Upper lobe of right lung (tissue), 1 donor: ENCODE measurements around the gene METTL25B. TPM values are rescaled to one million over a fixed set of nuclear protein-coding genes. Genes with fewer than 3 reads are reported as not detected.

Experiments
- ATAC-seq: fragments of 200-7000 bp; cut with Tn5 transposase; one replicate; pipeline ENCODE4 v1.9.1; 2020; ENCODE audit warnings: mild to moderate bottlenecking, moderate library complexity
- DNase-seq: peaks from one replicate; pipeline ENCODE4 v3.0.0-alpha.2; 2020
- H3K27ac ChIP-seq: fragments of 200-600 bp; one replicate; pipeline ENCODE4 v1.8.0; 2022
- H3K27me3 ChIP-seq: fragments of 200-600 bp; one replicate; pipeline ENCODE4 v1.8.0; 2022; ENCODE audit warnings: mild to moderate bottlenecking
- H3K36me3 ChIP-seq: fragments of 200-600 bp; one replicate; pipeline ENCODE4 v1.8.0; 2022
- H3K4me1 ChIP-seq: fragments of 200-600 bp; one replicate; pipeline ENCODE4 v1.8.0; 2022
- H3K4me3 ChIP-seq: fragments of 200-600 bp; one replicate; pipeline ENCODE4 v1.8.0; 2022; ENCODE audit warnings: mild to moderate bottlenecking
- H3K9me3 ChIP-seq: fragments of 200-600 bp; one replicate; pipeline ENCODE4 v1.8.0; 2022
- intact Hi-C: fragments of 100-400 bp; cut with DNase I; formaldehyde crosslinking; loops from one replicate; pipeline ENCODE4 v1.11.0; 2022
- total RNA-seq: library from RNA; stranded (reverse); fragmentation: NEBNext Ultra II Directional; extraction: Animal tissue kit (Norgen Biotek cat#: 25700); gene quantifications from one replicate; pipeline ENCODE4 v1.2.1, GENCODE V29; 2021
- TF ChIP-seq, protein P1 (sequence below): fragments of 200-600 bp; IDR thresholded peaks from one replicate; pipeline ENCODE4 v1.8.0; 2022; ENCODE audit warnings: antibody characterized with exemption
- donor health status: DM: no; HTN: yes; CAD: no; lungs with severe emphysema.

METTL25B gene
- total RNA-seq, 1 donor from 2014 or later = 42.4 TPM

DNA sequence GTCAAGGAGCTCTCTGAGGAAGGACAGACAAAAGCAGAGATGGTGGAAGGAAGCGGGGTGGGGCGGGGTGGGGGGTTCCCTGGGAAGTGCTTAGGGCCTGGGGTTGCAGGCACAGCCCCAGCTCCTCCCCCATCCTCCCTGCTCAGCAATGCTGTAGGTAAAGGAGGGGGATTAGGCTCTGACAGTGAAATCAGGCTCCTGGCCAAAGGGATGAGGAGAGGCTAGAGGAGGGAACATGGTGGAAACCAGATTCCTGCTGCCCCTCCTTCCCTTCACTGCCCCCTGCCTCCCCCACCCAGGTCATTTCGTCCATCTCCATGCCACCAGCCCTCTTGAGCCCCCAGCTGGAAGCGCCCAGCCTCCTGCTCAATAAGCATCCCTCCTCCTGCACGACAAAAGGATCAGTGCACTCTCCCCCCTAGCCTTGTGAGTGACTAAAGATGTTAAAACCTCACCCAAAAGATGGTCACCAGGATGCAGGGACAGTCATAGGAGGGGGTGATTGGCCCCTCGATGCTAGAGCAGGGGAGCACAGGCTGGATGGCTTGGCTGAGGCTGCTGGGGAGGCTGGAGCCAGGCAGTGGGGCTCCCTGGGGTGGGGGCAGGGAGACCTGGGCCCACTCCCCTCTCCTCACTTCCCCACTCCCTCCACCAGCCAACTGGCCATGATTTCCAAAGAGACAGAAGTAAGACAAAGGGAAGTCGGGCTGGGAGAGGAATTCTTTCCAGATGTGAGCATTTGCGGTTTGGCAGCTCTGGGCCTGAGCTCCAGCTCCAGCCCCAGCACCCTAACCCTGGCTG is 20.7 kb upstream of the METTL25B start:
- TF ChIP-seq, protein P1, sequence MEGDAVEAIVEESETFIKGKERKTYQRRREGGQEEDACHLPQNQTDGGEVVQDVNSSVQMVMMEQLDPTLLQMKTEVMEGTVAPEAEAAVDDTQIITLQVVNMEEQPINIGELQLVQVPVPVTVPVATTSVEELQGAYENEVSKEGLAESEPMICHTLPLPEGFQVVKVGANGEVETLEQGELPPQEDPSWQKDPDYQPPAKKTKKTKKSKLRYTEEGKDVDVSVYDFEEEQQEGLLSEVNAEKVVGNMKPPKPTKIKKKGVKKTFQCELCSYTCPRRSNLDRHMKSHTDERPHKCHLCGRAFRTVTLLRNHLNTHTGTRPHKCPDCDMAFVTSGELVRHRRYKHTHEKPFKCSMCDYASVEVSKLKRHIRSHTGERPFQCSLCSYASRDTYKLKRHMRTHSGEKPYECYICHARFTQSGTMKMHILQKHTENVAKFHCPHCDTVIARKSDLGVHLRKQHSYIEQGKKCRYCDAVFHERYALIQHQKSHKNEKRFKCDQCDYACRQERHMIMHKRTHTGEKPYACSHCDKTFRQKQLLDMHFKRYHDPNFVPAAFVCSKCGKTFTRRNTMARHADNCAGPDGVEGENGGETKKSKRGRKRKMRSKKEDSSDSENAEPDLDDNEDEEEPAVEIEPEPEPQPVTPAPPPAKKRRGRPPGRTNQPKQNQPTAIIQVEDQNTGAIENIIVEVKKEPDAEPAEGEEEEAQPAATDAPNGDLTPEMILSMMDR = no peak
- no peaks in the 10 kb centered on the region for H3K36me3 ChIP-seq
- H3K9me3 ChIP-seq = no peaks in the 10 kb centered on the region
- H3K27ac ChIP-seq = no peak overlapping the region
- intact Hi-C loops = no loop called here
- H3K4me3 ChIP-seq = no peak overlapping the region
- ATAC-seq = no peak
- peaks cover 27% of the 10 kb centered on the region for H3K4me1 ChIP-seq
- H3K27me3 ChIP-seq = peaks cover 33% of the 10 kb centered on the region
- no peak for DNase-seq

DNA sequence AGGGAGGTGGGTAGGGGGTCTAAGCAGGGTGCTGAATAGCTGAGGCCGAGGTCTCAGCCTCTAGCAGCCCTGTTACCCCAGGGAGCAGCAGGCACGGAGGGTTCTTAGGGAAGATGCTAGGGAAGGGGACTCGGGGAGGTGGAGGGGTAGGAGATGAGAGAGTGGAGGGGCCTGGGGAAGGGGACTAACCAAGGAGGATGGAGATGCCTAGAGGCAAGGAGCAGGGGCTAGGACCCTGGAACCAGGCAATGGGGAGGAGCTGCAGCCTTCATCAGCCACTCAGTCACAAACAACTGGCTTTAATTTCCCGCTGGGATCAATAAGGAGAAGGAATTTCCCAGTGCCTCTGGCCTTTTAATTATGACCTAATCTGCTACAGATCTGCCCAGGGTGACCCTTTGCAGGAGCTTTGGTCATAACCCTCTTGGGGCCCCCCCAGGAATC is 20.0 kb upstream of the METTL25B start:
- intact Hi-C loops = no loop called here
- no peak overlapping the region for H3K27ac ChIP-seq
- no peak for DNase-seq
- no peaks in the 10 kb centered on the region for H3K36me3 ChIP-seq
- H3K4me3 ChIP-seq = no peak overlapping the region
- no peaks in the 10 kb centered on the region for H3K9me3 ChIP-seq
- no peak for ATAC-seq
- peaks cover 27% of the 10 kb centered on the region for H3K4me1 ChIP-seq
- TF ChIP-seq, protein P1 = no peak
- H3K27me3 ChIP-seq = peaks cover 27% of the 10 kb centered on the region

DNA sequence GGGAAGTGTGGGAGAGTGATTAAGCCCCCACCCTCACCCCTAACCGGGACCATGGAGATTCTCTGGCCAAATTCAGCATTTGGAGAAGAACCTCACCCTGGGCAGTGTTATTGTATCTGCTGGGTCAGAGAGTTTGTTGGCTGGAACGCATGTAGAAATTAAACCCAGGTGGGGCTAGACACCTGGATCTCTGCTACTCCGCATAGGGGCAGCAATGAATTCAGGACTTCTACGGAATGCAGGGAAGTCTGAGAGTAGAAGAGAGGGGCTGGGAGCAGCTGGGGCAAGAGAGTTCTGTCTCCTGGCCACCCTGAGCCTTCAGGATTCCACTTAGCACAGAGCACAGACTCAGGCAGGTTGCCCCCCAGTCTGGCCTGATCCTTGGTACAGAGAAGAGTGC is 19.2 kb upstream of the METTL25B start:
- H3K36me3 ChIP-seq = no peaks in the 10 kb centered on the region
- no peak overlapping the region for H3K27ac ChIP-seq
- no peak for DNase-seq
- H3K4me3 ChIP-seq = no peak overlapping the region
- no peak for ATAC-seq
- H3K9me3 ChIP-seq = no peaks in the 10 kb centered on the region
- TF ChIP-seq, protein P1 = no peak
- peaks cover 20% of the 10 kb centered on the region for H3K27me3 ChIP-seq
- peaks cover 27% of the 10 kb centered on the region for H3K4me1 ChIP-seq
- intact Hi-C loops = no loop called here

DNA sequence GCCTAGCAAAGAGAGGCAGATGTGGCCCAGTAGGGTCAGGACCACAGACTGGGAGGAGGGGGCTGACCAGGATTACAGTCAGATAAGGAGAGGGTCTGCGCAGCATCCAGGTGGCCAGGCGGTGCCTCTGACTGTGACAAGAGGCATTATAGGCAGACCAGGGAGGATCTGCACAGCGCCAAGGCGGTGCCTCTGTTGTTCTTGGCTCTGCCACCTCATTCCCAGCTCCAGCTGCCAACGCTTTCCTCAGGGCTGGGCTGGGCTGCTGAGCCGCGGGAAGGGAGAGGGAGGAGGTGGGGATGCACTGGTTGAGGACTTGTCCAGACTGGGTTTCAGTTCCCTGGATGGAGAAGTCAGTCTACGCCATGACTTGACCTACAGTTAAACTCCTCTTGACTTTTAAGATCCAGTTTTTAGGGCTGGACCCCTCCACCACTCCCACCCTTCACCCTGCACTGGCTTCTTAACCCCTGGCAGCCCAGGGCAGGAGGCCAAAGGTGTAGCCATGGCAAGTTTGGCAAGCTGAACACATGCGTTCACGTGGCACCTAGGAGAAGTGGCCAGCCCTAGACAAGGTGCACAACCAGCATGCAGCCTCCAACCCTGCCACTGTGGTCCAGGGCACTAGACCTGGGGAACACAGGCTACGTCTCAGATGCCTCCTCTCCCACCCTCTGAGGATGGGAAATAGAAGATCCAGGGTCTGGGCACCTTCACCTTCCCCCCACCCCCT is 18.3 kb upstream of the METTL25B start:
- no peak for DNase-seq
- H3K27me3 ChIP-seq = peaks cover 11% of the 10 kb centered on the region
- no peaks in the 10 kb centered on the region for H3K36me3 ChIP-seq
- H3K4me1 ChIP-seq = peaks cover 23% of the 10 kb centered on the region
- peak; percentile 53 for ATAC-seq
- TF ChIP-seq, protein P1 = no peak
- intact Hi-C loops = no loop called here
- no peak overlapping the region for H3K4me3 ChIP-seq
- H3K27ac ChIP-seq = no peak overlapping the region
- no peaks in the 10 kb centered on the region for H3K9me3 ChIP-seq

DNA sequence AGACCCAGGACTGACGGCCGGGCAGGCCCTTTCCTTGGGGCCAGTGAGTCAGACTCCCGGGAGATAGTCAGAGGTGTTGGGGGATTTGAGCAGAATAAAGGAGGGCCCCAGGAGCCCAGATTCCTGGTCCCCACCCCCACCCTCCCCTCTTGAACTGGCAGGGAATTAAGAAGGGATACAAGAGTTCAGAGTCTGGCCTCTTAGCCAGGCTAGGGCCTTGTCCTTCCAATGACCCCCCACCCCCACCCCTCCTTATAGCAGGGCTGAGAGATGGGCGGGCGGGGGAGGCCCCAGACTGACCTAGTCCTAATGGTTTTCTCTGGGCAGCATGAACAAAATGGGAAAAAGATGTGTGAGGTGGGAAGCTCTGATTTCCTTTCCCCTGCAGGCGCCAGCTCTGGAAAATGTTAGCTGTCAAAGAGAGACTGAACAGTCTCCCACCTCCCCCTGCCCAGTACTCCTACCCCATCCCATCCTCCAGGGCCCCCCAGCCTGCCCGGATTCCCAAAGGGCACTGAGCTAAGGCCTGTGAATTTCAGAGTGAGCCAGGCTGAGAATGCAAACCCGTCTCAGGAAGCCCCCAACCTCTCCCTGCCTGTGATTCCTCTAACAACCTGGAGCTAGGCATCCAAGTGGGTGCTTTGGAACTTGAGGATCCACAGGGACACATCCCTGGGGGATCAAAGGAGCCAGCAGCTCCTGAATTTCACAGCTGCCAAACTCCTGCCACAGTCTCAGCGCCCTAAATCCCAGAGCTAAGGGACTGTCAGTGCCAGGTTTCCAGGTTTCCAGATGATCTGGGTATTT is 17.1 kb upstream of the METTL25B start:
- no peak overlapping the region for H3K27ac ChIP-seq
- intact Hi-C loops = no loop called here
- TF ChIP-seq, protein P1 = no peak
- ATAC-seq (no peak), DNase-seq (no peak)
- no peak overlapping the region for H3K4me3 ChIP-seq
- no peaks in the 10 kb centered on the region for H3K27me3 ChIP-seq
- H3K9me3 ChIP-seq = no peaks in the 10 kb centered on the region
- no peaks in the 10 kb centered on the region for H3K36me3 ChIP-seq
- H3K4me1 ChIP-seq = peaks cover 10% of the 10 kb centered on the region
